Measurements from ENCODE around the gene GJC3. TPM values are rescaled to one million over a fixed set of nuclear protein-coding genes. Genes with fewer than 3 reads are reported as not detected.

GJC3 gene
- total and polyA plus RNA-seq, 2 of the 13 experiments (the other 11 are each of a cell fraction or from before 2014, with no cell fraction given) = 0.75 to 1.4 TPM

DNA sequence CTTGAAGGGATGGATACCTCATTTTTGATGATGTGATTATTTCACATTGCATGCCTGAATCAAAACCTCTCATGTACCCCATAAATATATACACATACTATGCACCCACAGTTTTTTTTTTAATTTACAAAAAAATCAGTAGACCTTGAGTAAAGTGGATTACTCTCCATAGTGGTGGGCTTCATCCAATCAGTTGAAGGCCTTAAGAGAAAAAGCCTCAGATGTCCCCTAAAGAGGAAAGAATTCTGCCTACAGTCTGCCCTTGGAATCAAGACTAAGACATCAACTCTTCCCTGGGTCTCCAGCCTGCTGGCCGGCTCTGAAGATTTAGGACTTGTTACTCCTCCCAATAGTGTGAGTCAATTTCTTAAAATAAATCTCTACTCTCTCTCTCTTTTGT lies 45.3 kb upstream of the GJC3 start:
- H3K9ac ChIP-seq (ENCODE audit: insufficient read depth, low read depth, low read length) = no peak overlapping the region
- in situ Hi-C loops (cut with HindIII; ENCODE audit: extremely low pct_ligation_motif_present, low pct_unique_long_range_greater_than_20kb) (no loop called here), intact Hi-C loops (cut with micrococcal nuclease; ENCODE audit: unreplicated experiment) (loop anchor here (5.0 kb wide), 1 partner anchor 78 kb away; no protein-coding TSS in a partner anchor)
- DNase-seq (ENCODE audit: low spot score) (no peak), ATAC-seq (no peak), FAIRE-seq (no peak)
- no peaks in the 10 kb centered on the region; a peak in 1 of 5 replicates for H3K27me3 ChIP-seq (ENCODE audit: control insufficient read depth in 1 of 2, insufficient read depth in 2 of 2, low read length in 2 of 2)
- no peak overlapping the region for H3K27ac ChIP-seq (ENCODE audit: extremely low read length, insufficient read depth, low read length)
- peaks cover 8 to 15% of the 10 kb centered on the region in 2 experiments; a peak in 3 of 5 replicates for H3K36me3 ChIP-seq (replicated peaks in 1 of 2; ENCODE audit: control insufficient read depth in 1 of 2, insufficient read depth in 2 of 2, low read length in 2 of 2)
- ChIA-PET CTCF (ENCODE audit: low intra/inter-chr PET ratio, low total read pairs) (no interaction called here), POLR2A (interaction anchor here (1.7 kb wide), 2 partner anchors 16 to 416 kb away, joined by 9 to 15 read pairs; partner anchors contain the start of gene ZNF655)
- H3K9me3 ChIP-seq (ENCODE audit: low read length) = no peaks in the 10 kb centered on the region
- peak overlapping the region; percentile 62 to 80 (median 66); a peak in 5 of 6 replicates for H3K4me3 ChIP-seq (replicated peaks in 1 of 3; ENCODE audit: insufficient read depth in 1 of 3, low read depth in 2 of 3, low read length in 3 of 3)
- H3K79me2 ChIP-seq (ENCODE audit: insufficient read depth, low read length) = peaks cover 4% of the 10 kb centered on the region
- no peaks in the 10 kb centered on the region for H4K20me1 ChIP-seq (ENCODE audit: insufficient read depth, low read length)
- H3K4me2 ChIP-seq (ENCODE audit: low read depth, low read length) = peak overlapping the region; percentile 73
- 55% methylated on average over 1 of the region's 1 CpG for WGBS (ENCODE audit: low lambda C conversion rate)
- no TSS peak for BruUV-seq (replicated peaks)
- no peak for TF ChIP-seq MTA1 (CRISPR knock-in tag; IDR thresholded peaks at IDR 0.05; ENCODE audit: borderline replicate concordance)
- TF ChIP-seq TOE1 (CRISPR knock-in tag; IDR thresholded peaks at IDR 0.05) = no peak
- no peak for TF ChIP-seq SPEN (CRISPR knock-in tag; IDR thresholded peaks at IDR 0.05; ENCODE audit: low read depth)
- no peak for TF ChIP-seq ZFYVE20 (CRISPR knock-in tag; IDR thresholded peaks at IDR 0.05; ENCODE audit: borderline replicate concordance, low read depth)
- TF ChIP-seq RAD21 (CRISPR knock-in tag; IDR thresholded peaks at IDR 0.05) = no peak
- TF ChIP-seq ARID3A (IDR thresholded peaks at IDR 0.05; ENCODE audit: low read depth, low read length) = no peak
- TF ChIP-seq ZNF292 (CRISPR knock-in tag; IDR thresholded peaks at IDR 0.05; ENCODE audit: borderline replicate concordance, low read depth) = no peak
- no peak for TF ChIP-seq NONO (IDR thresholded peaks at IDR 0.05)
- TF ChIP-seq NONO (CRISPR knock-in tag; conservative IDR thresholded peaks at IDR 0.05) = no peak
- no peak for TF ChIP-seq TRIM22 (IDR thresholded peaks at IDR 0.05)
- TF ChIP-seq ZFP36 (IDR thresholded peaks at IDR 0.05; ENCODE audit: borderline replicate concordance, low read depth, low read length, partially characterized antibody) = no peak
- no peak for TF ChIP-seq PAX8 (CRISPR knock-in tag; IDR thresholded peaks at IDR 0.05; ENCODE audit: borderline replicate concordance)
- TF ChIP-seq U2AF1 (optimal IDR thresholded peaks at IDR 0.05; ENCODE audit: low read depth, low read length) = no peak
- TF ChIP-seq DZIP1 (CRISPR knock-in tag; IDR thresholded peaks at IDR 0.05) = no peak
- no peak for TF ChIP-seq RARG (CRISPR knock-in tag; IDR thresholded peaks at IDR 0.05; ENCODE audit: low read depth)
- no peak for TF ChIP-seq SIX4 (CRISPR knock-in tag; IDR thresholded peaks at IDR 0.05)
- no peak for TF ChIP-seq MAF1 (CRISPR knock-in tag; IDR thresholded peaks at IDR 0.05; ENCODE audit: borderline replicate concordance)
- TF ChIP-seq ZNF577 (CRISPR knock-in tag; IDR thresholded peaks at IDR 0.05; ENCODE audit: borderline replicate concordance, low read depth) = no peak
- H2AFZ ChIP-seq (ENCODE audit: low read length) = no peak overlapping the region
- peaks cover 49% of the 10 kb centered on the region for H3K4me1 ChIP-seq (ENCODE audit: insufficient read depth, low read length)

All from HepG2 (cell line).